PC-9 (cell line): ENCODE results near the gene SHISAL1. TPM values are rescaled to one million over a fixed set of nuclear protein-coding genes. Genes with fewer than 3 reads are reported as not detected.

Source experiments
- BruUV-seq: library from RNA; stranded (reverse); fragments of 400-500 nt; replicated peaks from 2 replicates; lab custom pipeline; 2021; lab: Mats Ljungman, UMichigan
- CTCF ChIA-PET: fragments of 300-600 bp; sonication (Branson Sonifier 250); formaldehyde crosslinking; loops from one replicate; lab custom pipeline; 2022; ENCODE audit warnings: antibody characterized with exemption; lab: Charles Lee
- POLR2A ChIA-PET: fragments of 300-600 bp; sonication (Branson Sonifier 250); formaldehyde crosslinking; loops from one replicate; lab custom pipeline; 2022; ENCODE audit warnings: antibody characterized with exemption; ENCODE audit not compliant: unreplicated experiment; lab: Charles Lee
- DNase-seq, 2 experiments: peaks; one replicate each; pipeline versions ENCODE4 v3.0.0 to v3.0.0-alpha.2; 2015 to 2022; ENCODE audit warnings: mixed read lengths in 1 of 2
- H2AFZ ChIP-seq: fragments of 200-600 bp; sonication (generic); 2 replicates; pipeline ENCODE4 v1.8.1; 2017; ENCODE audit warnings: antibody characterized with exemption
- H3F3A ChIP-seq: fragments of 200-600 bp; sonication (generic); 2 replicates; pipeline ENCODE4 v1.8.1; 2017; ENCODE audit warnings: antibody characterized with exemption, mild to moderate bottlenecking, low read depth; ENCODE audit not compliant: insufficient read depth
- H3K27ac ChIP-seq: fragments of 200-600 bp; sonication (generic); 2 replicates; pipeline ENCODE4 v1.6.1; 2016; ENCODE audit warnings: mixed run types
- H3K27me3 ChIP-seq: fragments of 200-600 bp; sonication (generic); 2 replicates; pipeline ENCODE4 v1.6.1; 2016; ENCODE audit warnings: low read depth, mixed run types; ENCODE audit not compliant: insufficient read depth
- H3K36me3 ChIP-seq: fragments of 200-600 bp; sonication (generic); 2 replicates; pipeline ENCODE4 v1.6.1; 2016; ENCODE audit warnings: low read depth, mixed run types
- H3K4me1 ChIP-seq: fragments of 200-600 bp; sonication (generic); replicated peaks from 2 replicates; pipeline ENCODE4 v1.6.1; 2016; ENCODE audit warnings: mixed run types; ENCODE audit not compliant: insufficient read depth
- H3K4me2 ChIP-seq: fragments of 200-600 bp; sonication (generic); 2 replicates; pipeline ENCODE4 v1.6.1; 2017; ENCODE audit warnings: mixed run types
- H3K4me3 ChIP-seq: fragments of 200-600 bp; sonication (generic); 2 replicates; pipeline ENCODE4 v1.6.1; 2016; ENCODE audit warnings: mixed run types
- H3K79me2 ChIP-seq: fragments of 200-600 bp; sonication (generic); 2 replicates; pipeline ENCODE4 v1.6.1; 2017; ENCODE audit warnings: low read depth, mixed run types
- H3K9me2 ChIP-seq: fragments of 200-600 bp; sonication (generic); 2 replicates; pipeline ENCODE4 v1.8.1; 2017; ENCODE audit warnings: mild to moderate bottlenecking; ENCODE audit not compliant: insufficient read depth
- H3K9me3 ChIP-seq: fragments of 200-600 bp; sonication (generic); 2 replicates; pipeline ENCODE4 v1.8.1; 2016; ENCODE audit warnings: low read depth; ENCODE audit not compliant: insufficient read depth
- H4K20me1 ChIP-seq: fragments of 200-600 bp; sonication (generic); 2 replicates; pipeline ENCODE4 v1.8.1; 2017; ENCODE audit not compliant: insufficient read depth
- CTCF ChIP-seq: fragments of 200-600 bp; sonication (generic); conservative IDR thresholded peaks from 2 replicates; pipeline ENCODE4 v1.6.1; 2017; ENCODE audit warnings: mixed run types, antibody characterized with exemption, mild to moderate bottlenecking, moderate library complexity
- EZH2 ChIP-seq: fragments of 200-600 bp; sonication (generic); IDR thresholded peaks from 2 replicates; pipeline ENCODE4 v1.8.0; 2017; ENCODE audit warnings: antibody characterized with exemption, low read depth
- intact Hi-C: fragments of 100-400 bp; cut with micrococcal nuclease; formaldehyde crosslinking; loops from one replicate; pipeline ENCODE4 v1.10.0; 2022; ENCODE audit not compliant: unreplicated experiment
- total RNA-seq: library from RNA; stranded (reverse); gene quantifications from 2 replicates; pipeline ENCODE4 v1.2.3, GENCODE V29; 2021

The SHISAL1 gene
- total RNA-seq, 1 experiment from 2014 or later: 0.94 TPM

GRCh38 chr22:44291674-44292360 lies 20.9 kb downstream of the SHISAL1 start:
- DNase-seq: no peak
- Histone ChIP-seq H3K9me3 (no peaks in the 10 kb centered on the region; the same call in 1 of the 2 replicates), H3K4me3 (no peak overlapping the region), H3K4me1 (no peaks in the 10 kb centered on the region), H3K9me2 (no peaks in the 10 kb centered on the region), H3K27ac (no peak overlapping the region), H3K36me3 (no peaks in the 10 kb centered on the region), H4K20me1 (no peaks in the 10 kb centered on the region), H3F3A (no peaks in the 10 kb centered on the region), H3K79me2 (no peaks in the 10 kb centered on the region), H3K4me2 (no peak overlapping the region), H3K27me3 (no peaks in the 10 kb centered on the region), H2AFZ (no peak overlapping the region)
- no TSS peak for BruUV-seq
- CTCF ChIA-PET: no interaction called here
- POLR2A ChIA-PET: no interaction called here
- intact Hi-C loops: no loop called here
- no peak for TF ChIP-seq CTCF
- no peak for TF ChIP-seq EZH2

GRCh38 chr22:44291265-44291664 lies 21.5 kb downstream of the SHISAL1 start:
- DNase-seq: no peak
- no peak overlapping the region for H3K27ac ChIP-seq
- no peaks in the 10 kb centered on the region for H3K27me3 ChIP-seq
- H3K9me2 ChIP-seq: no peaks in the 10 kb centered on the region
- no TSS peak for BruUV-seq
- CTCF ChIA-PET: no interaction called here
- no peaks in the 10 kb centered on the region for H3K36me3 ChIP-seq
- H3K4me2 ChIP-seq: no peak overlapping the region
- intact Hi-C loops: no loop called here
- H2AFZ ChIP-seq: no peak overlapping the region
- no peaks in the 10 kb centered on the region for H4K20me1 ChIP-seq
- POLR2A ChIA-PET: no interaction called here
- H3K4me1 ChIP-seq: no peaks in the 10 kb centered on the region
- H3F3A ChIP-seq: no peaks in the 10 kb centered on the region
- no peaks in the 10 kb centered on the region for H3K79me2 ChIP-seq
- H3K9me3 ChIP-seq: no peaks in the 10 kb centered on the region; the same call in 1 of the 2 replicates
- H3K4me3 ChIP-seq: no peak overlapping the region
- TF ChIP-seq EZH2: no peak
- no peak for TF ChIP-seq CTCF

- H3K9me3 ChIP-seq: no peaks in the 10 kb centered on the region; the same call in 1 of the 2 replicates
- BruUV-seq: no TSS peak
- no peaks in the 10 kb centered on the region for H3K79me2 ChIP-seq
- intact Hi-C loops: no loop called here
- H3K27me3 ChIP-seq: no peaks in the 10 kb centered on the region
- no peaks in the 10 kb centered on the region for H3F3A ChIP-seq
- H3K4me3 ChIP-seq: no peak overlapping the region
- no peak overlapping the region for H3K4me2 ChIP-seq
- no peak for DNase-seq
- ChIA-PET POLR2A (no interaction called here), CTCF (no interaction called here)
- H3K4me1 ChIP-seq: no peaks in the 10 kb centered on the region
- no peaks in the 10 kb centered on the region for H3K9me2 ChIP-seq
- TF ChIP-seq CTCF: no peak
- no peak for TF ChIP-seq EZH2
- H4K20me1 ChIP-seq: no peaks in the 10 kb centered on the region
- H3K27ac ChIP-seq: no peak overlapping the region
- no peaks in the 10 kb centered on the region for H3K36me3 ChIP-seq
- no peak overlapping the region for H2AFZ ChIP-seq
Measured at GRCh38 chr22:44289414-44290171, 23.2 kb downstream of the SHISAL1 start.
